Hematopoietic multipotent progenitor cell treated with erythropoietin and hydrocortisone succinate and interleukin-3 and kit ligand, for 4 days (in vitro differentiated cells): ENCODE measurements around the gene SMYD3.
"Not testable (repeated sequence)": the region's sequence is repeated elsewhere in the genome, so short reads cannot be mapped to it uniquely, and the experiment has no call there.

ENCODE experiments used
- DNase-seq: peaks from one replicate; pipeline ENCODE4 v3.0.0-alpha.2; 2015

Gene SMYD3

DNA sequence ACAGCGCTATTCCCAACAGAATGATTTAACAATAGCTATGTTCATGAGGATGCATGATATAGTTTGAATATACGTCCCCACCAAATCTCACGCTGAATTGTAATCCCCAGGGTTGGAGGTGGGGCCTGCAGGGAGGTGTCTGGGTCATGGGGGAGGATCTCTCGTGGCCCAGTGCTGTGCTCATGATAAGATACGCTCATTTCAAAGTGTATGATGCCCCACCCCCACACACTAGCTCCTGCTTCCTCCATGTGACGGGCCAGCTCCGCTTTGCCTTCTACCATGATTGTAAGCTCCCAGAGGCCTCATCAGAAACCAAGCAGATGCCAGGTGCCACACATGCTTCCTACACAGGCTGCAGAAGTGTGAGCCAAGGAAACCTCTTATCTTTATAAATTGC lies 93.6 kb downstream of the SMYD3 start:
- no peak for DNase-seq

DNA sequence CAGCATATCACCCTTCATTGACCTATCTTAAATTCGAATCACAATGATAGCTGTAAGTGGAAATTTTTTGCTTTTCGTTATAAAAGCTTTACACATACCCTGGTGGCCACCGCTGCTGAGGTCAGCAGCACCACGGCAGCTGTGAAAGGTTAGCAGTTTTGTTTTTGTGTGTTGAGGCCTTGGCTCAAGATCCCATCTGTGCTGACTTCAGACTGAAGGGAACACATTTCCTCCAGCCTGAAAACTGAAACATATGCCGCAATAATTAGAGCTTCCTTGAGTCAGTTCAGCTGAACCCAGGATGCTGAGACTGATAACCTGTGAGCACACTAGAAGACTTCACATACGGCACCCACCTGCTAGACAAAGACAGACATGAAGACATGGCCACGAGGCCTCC lies 103.0 kb downstream of the SMYD3 start:
- DNase-seq, result no peak

DNA sequence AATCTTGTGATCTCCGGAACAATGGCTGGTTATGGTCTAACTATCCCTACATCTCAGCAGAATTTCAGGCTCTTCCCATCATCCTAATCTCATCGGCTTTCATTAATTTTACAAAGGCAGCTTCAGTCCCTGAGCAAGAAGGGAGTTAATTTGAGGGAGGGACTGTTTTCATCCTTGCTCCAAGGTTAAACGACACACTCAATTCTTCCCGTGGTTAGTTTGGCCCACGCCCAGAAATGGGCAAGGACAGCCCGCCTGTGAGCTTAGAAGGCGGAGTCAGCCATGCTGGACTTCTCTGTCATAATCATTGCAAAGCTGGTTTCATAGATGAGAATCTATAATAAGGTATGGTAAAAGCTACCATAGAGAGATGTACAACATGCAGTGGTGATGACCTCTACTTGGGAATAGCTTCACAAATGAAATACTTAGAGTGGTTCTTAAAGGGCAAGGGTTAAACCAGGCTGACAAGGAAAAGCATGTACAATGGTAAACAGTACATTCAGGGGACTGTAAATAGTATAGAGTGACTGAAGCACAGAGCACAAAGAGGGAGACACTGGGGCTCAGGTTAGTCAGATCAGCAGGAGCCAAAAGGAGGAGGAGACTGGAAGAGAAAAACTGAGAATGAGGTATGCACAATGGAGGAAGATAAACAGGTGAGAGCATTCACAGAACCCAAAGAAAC lies 108.8 kb downstream of the SMYD3 start:
- peak; percentile 54 for DNase-seq

DNA sequence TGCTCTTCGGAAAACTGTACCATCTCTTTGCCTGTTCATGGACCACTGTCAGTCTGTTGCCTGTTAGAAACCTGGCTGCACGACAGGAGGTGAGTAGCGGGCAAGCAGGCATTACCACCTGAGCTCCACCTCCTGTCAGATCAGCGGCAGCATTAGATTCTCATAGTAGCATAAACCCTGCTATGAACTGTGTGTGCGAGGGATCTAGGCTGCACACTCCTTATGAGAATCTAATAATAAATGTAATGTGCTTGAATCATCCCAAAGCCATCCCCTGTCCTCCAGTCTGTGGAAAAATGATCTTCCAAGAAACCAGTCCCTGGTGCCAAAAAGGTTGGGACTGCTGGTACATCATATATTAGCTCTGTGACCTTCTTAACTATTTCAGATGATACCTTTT lies 110.0 kb downstream of the SMYD3 start:
- no peak for DNase-seq

DNA sequence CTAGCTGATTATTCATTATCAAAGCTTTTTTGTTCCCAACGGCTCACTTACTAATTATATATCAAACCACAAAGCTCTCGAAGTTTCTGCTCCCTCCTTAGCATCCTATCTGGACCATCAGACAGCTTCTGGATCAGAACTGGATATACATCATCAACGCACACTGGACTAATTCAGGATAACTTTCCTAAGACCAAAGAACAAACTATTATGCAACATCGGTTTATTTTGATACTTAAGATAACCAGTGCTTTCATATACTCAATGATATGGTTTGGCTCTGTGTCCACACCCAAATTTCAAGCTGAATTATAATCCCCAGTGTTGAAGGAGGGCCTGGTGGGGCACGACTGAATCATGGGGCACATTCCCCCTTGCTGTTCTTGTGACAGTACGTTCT lies 110.8 kb downstream of the SMYD3 start:
- no peak for DNase-seq

DNA sequence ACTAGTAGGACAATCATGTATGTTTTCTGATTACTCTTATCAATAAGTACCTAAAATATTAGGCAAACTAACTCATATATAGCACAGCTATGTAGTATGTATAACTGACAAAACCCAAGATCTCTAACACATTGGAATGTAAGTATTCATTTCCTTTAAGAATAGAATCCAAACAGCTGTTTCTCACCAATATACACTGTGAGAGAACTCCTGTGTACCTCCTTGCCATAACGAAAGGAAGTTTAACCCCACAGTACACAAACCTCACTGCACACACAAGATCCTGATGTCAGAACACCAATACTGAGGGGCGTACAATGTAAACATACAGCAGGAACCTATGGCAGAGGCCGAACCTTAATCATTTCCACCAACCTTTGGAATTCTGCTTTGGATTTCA lies 113.0 kb downstream of the SMYD3 start:
- no peak for DNase-seq

DNA sequence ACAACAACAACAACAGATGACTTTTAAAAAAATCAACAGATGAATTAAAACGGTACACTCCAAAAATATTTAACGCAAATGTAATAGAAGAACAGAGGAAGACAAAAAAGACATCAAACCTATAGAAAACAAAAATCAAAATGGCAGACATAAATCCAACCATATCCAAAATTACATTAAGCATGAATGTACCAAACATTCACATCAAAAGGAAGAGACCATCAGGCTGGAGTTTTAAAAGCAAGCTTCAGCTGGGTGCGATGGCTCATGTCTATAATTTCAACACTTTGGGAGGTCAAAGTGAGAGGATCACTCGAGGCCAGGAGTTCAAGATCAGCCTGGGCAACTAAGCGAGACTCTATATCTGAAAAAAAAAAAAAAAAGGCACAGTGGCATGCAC lies 116.2 kb downstream of the SMYD3 start:
- DNase-seq, result no peak

DNA sequence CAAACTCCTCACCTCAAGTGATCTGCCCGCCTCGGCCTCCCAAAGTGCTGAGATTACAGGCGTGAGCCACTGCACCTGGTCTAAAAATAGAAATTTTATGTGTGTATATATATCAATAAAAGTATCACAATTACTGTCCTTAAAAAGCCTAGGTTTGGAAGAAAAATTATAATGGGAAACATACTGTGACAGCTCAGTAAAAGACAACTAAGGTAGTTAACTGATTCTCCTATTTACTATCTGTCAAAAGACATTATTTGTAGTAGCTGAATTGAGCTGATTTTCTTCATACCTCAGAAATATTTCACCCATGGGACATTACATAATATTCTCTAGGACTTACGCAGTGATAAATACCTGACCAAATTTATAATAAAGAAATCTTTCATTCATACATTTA lies 122.5 kb downstream of the SMYD3 start:
- no peak for DNase-seq

DNA sequence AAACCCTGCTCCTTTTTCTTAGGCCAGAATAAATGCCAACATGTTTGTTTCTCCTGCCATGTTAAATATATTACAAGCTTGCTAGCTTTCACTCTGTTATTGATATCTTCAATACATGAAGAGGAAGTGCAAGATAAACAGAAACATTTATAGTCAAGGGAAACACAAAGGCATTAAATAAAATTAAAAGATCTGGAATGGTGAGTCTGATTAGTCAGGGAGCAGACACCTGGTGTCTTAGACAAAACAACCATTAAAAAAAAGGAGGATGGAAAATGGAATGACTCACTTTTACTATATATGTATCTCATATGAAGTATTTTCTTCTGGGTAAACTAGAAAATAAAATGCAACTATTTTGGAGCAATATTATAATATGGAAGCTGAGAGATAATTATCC lies 123.3 kb downstream of the SMYD3 start:
- DNase-seq, result no peak

DNA sequence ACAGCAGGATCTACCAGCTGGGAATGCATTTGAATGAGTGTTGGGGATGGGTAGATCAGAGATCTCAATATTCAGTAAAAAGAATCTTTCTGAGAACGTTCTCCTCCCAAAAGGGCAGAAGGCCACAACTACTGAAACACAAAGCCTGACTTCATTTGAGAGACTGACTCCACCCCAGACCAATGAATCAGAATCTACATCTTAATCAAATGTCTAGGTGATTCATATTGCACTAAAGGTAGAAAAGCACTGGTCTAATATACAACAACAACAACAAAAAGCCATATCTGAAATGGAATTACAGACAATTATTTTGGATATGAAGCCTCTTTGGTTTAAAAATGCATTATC lies 123.9 kb downstream of the SMYD3 start:
- DNase-seq, result no peak

DNA sequence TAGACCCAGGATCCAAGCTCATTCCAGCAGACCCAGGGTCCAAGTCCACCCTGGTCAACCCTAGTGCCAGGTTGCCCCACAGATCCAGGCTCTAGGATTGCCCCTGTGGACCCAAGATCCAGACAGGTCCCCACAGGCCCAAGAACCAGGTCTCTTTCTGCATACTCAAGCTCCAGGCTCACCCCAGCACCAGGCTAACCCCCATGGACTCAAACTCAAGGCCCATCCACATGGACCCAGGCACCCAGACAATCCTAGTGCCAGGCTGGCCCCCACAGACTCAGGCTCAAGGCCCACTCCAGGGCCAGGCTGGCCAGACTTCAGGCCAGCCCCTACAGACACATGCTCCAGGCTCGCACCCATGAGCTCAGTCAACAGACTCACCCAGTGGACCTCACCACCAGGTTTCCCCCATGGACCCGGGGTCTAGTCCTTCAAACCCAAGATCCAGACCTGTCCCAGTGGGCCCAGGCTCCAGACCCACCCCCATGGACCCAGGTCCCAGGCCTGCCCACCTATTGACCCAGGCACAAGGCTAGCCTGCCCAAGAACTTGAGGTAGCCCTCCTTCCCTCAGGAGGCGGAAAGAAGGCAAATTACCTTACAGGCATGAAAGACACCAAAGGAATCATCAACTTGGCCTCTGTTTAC lies 124.4 kb downstream of the SMYD3 start:
- no peak for DNase-seq

DNA sequence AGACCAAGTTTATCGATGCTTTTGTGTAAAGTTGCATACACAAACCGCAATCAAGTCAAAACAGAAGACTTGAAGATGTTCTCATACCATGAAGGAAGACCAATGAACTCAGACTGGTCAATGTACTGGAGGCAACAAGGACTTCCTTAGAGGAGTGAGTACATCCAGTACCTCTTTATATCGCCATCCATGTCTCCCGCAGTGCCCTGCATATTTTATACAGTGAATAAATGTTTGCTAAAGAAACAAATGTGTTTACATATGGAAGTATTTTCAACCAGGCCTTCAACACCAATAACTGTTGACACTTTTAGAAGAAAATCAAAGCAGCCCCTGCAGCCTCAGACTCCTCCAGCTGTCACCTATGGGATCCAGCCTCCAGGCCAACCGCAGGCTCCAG lies 125.6 kb downstream of the SMYD3 start:
- DNase-seq, result no peak

DNA sequence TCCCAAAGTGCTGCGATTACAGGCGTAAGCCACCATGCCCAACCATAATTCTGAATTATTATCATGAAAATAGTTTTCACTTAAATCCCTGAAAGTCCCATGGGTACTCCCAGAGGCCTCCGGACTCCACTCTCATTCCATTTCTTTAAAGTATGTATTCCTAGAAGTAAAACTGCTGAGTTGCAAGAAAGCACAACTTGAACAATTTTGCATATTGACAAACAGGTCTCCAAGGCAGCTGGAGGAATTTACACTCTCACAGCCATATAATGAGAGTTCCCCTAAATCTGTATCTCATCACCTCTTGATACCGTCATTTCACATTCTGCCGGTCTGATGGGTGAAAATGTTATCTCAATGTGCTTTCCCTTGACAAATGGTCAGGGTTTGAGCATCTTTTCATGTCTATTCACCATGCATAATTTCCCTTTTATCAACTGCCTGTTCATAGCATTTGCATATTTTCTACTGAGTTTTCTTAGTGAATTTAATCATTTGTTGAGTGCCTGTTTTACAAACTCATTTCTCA lies 129.4 kb downstream of the SMYD3 start:
- no peak for DNase-seq

DNA sequence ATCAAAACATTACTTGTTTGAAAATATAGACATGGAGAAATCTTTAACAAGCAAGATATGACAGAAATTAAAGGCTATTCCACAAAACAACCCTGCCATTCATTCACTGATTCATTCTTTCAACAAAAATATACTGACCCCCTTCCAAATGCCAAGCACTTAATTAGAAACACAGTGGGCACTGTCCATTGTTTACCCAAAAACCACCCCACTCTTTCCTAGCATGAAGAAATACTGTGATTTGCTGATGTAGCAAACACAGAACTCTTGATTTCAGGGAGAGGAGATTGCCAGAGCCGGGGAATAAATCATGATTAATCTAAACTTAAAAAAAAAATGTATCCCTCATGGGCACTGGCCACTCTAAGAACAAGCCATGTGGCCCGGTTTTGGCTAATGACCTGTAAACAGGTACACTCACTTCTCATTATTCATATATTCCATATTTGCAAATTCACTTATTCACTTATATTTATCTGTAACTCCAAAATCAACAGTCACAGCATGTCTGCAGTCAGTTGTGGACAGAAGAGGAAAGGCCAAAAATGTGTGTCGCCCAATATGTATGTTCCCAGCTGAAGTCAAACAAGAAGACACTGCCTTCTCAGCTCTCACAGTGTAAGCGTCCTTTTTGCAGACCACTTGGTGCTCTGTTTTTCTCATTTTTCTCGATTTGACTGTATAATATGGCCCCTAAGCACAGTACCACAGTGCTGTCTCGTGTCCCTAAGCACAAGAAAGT lies 133.1 kb downstream of the SMYD3 start:
- DNase-seq, result no peak

DNA sequence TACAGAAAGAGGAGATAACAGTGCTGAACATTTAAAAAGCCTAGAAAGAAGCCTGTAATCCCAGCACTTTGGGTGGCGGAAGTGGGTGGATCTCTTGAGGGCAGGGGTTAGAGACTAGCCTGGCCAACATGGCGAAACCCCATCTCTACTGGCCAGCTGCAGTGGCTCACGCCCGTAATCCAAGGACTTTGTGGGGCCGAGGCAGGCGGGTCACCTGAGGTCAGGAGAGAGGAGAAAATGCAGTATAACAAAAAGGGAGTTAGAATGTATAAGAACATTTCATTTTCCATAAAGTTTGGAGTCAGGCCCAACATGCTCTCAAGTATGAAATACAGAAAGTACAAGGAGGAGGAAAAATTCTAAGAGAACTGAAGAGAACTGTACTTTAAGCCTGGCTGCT lies 134.5 kb downstream of the SMYD3 start:
- DNase-seq, result no peak

DNA sequence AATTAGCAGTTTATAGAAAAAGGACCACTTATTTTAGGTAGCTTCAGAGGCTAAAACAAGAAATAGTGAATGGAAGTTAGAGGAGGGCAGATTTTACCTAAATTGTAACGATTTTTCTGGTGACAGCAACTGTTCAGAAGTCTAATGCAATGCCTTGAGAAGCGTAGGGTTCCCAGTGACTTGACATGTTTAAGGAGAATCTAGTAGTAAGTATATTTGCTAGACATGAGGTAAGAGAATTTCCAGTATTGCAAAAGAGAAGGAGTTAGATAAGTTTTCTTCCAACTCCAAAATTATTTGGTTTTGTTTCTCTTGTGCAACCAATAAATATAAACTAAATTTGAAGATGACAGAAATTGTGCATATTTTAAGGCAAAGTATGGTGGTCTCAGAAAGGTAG lies 140.0 kb downstream of the SMYD3 start:
- no peak for DNase-seq

DNA sequence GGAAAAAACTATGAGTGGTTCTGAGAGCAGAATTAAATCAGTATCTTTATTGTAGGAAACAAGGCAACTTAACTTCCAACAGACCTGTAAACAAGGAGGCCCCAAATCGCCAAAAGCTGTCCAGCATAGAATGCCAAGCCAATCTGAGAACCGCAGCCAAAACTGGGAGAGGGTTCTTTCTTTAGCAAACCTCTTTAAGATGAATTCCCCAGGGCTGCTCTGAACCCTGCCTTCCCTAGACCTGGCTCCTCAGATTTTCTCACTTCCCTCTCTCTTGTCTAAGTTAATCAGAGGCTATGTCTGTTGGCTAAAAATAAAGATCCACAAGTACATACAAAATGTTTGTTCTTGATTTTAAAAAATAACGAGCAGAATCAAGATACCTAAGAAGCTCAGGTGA lies 141.4 kb downstream of the SMYD3 start:
- no peak for DNase-seq

DNA sequence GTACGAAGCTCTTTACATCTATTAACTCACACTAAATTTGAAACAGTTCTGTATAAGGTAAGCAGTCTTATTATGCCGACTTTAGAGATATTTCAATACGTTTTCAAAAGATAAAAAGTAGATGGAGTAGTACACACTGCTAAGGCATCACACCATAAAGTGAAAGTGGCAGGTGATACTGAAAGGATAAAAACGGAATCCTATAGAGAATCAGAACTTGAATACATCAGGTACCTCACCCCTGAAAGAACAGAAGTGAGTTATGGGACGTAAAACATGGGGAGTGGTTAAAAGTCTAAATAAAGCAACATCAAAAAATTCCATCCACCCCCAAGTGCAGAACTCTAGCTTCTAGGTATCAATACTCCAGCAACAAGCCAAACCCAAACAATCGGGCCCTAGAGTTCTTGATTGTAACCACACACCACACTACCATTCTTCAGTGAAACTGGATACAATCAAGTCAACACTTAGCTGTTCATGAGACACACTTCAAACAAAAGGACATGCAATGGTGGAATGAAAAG lies 142.6 kb downstream of the SMYD3 start:
- DNase-seq, result no peak

DNA sequence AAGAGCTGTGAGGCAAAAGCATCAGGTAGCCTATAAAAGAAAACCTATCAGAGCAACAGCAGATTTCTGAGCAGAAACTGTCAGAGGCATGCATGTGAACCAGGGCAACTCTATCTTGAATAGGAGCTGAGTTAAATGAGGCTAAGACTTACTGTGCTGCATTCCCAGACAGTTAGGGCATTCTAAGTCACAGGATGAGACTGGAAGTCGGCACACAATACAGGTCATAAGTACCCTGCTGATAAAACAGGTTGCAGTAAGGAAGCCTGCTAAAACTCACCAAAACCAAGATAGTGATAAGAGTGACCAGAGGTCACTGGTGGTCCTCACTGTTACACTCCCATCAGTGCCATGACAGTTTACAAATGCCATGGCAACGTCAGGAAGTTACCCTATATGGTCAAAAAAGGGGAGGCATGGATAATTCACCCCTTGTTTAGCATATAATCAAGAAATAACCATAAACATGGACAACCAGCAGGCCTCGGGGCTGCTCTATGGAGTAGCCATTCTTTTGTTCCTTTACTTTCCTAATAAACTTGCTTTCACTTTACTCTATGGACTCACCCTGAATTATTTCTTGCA lies 150.0 kb downstream of the SMYD3 start:
- DNase-seq, result not testable (repeated sequence)

DNA sequence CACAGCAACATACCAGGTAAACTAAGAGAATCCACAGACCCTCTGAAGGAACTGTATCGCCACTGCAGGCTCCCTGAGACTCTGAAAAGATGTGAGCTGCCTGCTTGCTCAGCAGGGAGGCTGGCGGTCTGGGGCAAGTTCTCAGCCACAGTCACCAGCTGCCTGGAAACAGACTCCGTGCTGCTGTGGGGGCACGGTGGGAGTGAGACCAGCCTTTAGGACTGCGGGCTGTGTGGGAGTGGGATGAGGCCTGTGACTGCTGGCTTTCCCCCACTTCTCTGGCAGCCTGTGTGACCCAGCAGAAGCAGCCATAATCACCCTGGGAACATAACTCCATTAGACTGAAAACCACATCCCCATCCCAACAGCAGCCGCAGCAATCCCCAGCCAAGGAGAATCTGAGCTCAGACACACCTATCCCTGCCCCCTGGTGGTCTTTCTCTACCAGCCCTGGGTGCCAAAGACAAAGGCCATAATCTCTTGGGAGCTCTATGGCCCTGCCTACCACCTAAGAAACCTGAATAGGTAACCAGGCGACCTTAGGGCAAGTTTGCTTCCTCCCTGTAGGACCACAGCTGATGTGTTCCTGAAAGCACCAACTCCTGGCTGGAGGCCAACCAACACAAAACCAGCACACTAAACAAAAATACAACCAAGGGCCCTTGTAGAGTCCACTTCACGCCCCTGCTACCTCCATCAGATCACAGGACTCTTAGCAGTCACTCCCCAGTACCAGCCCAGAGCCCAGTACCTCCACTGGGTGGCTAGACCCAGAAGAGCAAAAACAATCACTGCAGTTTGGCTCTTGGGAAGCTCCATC lies 151.5 kb downstream of the SMYD3 start:
- DNase-seq, result no peak

DNA sequence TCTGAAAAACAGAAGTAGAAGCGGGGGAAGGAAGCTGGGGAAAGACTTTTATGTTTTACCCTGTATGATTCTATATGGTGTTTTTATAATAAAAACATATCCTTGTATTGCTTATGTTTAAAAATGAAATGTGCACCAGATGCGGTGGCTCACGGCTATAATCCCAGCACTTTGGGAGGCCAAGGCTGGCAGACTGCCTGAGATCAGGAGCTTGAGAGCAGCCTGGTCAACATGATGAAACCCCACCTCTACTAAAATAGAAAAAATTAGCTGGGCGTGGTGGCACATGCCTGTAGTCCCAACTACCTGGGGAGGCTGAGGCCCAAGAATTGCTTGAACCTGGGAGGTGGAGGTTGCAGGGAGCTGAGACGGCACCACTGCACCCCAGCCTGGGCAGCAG lies 155.4 kb downstream of the SMYD3 start:
- DNase-seq, result no peak

DNA sequence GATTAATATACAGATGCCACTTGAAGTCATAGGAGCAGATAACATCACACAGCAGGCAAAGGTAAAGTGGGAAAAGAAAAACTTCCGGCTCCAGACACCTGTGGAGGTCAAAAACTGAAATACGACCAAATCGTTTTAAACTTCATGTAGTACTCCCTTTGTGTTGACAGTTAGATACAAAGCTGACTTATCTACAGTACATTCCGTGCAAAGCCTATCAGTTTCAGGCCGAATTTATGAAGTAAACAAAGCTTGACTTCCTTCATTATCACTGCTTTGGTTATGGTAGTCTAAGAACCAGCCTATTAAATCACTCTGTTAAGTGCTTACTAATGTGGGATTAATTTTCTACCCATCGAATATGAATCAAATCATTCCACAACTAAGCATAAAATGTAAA lies 156.3 kb downstream of the SMYD3 start:
- DNase-seq, result no peak

DNA sequence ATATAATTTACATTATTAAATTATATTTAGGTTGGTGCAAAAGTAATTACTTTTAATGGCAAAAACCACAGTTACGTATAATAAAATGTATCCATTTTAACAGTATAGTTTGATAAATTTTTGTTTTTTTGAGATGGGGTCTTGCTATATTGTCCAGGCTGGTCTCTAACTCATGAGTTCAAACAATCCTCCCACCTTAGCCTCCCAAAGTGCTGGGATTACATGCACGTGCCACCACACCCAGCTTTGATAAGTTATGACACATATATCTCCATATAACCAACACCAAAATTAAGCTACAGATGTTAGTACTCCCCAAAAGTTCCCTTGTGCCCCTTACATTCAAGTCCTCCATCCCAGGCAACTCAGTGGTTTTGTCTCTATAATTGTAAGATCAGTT lies 163.1 kb downstream of the SMYD3 start:
- no peak for DNase-seq
